Chondrocyte (in vitro differentiated cells): ENCODE measurements around the gene WASF3. TPM values are rescaled to one million over a fixed set of nuclear protein-coding genes. Genes with fewer than 3 reads are reported as not detected.

Source experiments
- DNase-seq: peaks from one replicate; pipeline ENCODE4 v3.0.0; 2021; ENCODE audit warnings: mixed read lengths, low spot score
- H3K27ac Mint-ChIP-seq: one replicate; pipeline ENCODE4 v1.8.0; 2021; ENCODE audit warnings: mild to moderate bottlenecking, moderate library complexity, mixed read lengths; ENCODE audit not compliant: unreplicated experiment
- H3K27me3 Mint-ChIP-seq: 2 replicates; pipeline ENCODE4 v1.8.0; 2021; ENCODE audit warnings: low read depth, mixed read lengths
- H3K36me3 Mint-ChIP-seq: 2 replicates; pipeline ENCODE4 v1.8.0; 2021; ENCODE audit warnings: low read depth, mixed read lengths
- H3K4me1 Mint-ChIP-seq: 2 replicates; pipeline ENCODE4 v1.8.0; 2021; ENCODE audit warnings: low read depth, mild to moderate bottlenecking, mixed read lengths
- H3K4me3 Mint-ChIP-seq: one replicate; pipeline ENCODE4 v1.8.0; 2021; ENCODE audit warnings: mild to moderate bottlenecking, moderate library complexity, mixed read lengths; ENCODE audit not compliant: unreplicated experiment
- H3K9me3 Mint-ChIP-seq: 2 replicates; pipeline ENCODE4 v1.8.0; 2021; ENCODE audit warnings: low read depth, mixed read lengths
- CTCF ChIP-seq: fragments of 200-600 bp; sonication (generic); IDR thresholded peaks from 2 replicates; pipeline ENCODE4 v1.5.0; 2021; ENCODE audit warnings: antibody characterized with exemption, mild to moderate bottlenecking, moderate library complexity
- total RNA-seq: library from RNA; stranded (reverse); gene quantifications from 3 replicates; pipeline ENCODE4 v1.2.1, GENCODE V29; 2021

Gene WASF3
- total RNA-seq, 1 donor from 2014 or later: 23.6 TPM

GRCh38 chr13:26557051-26557392 lies 461 bp upstream of the WASF3 start:
- no peak for TF ChIP-seq CTCF
- H3K27me3 Mint-ChIP-seq: peaks cover 17% of the 10 kb centered on the region
- DNase-seq: no peak
- no peaks in the 10 kb centered on the region for H3K9me3 Mint-ChIP-seq
- peaks cover 15% of the 10 kb centered on the region for H3K4me1 Mint-ChIP-seq
- peak overlapping the region; percentile 70 for H3K4me3 Mint-ChIP-seq
- H3K27ac Mint-ChIP-seq: peak overlapping the region; percentile 13
- H3K36me3 Mint-ChIP-seq: no peaks in the 10 kb centered on the region

DNA sequence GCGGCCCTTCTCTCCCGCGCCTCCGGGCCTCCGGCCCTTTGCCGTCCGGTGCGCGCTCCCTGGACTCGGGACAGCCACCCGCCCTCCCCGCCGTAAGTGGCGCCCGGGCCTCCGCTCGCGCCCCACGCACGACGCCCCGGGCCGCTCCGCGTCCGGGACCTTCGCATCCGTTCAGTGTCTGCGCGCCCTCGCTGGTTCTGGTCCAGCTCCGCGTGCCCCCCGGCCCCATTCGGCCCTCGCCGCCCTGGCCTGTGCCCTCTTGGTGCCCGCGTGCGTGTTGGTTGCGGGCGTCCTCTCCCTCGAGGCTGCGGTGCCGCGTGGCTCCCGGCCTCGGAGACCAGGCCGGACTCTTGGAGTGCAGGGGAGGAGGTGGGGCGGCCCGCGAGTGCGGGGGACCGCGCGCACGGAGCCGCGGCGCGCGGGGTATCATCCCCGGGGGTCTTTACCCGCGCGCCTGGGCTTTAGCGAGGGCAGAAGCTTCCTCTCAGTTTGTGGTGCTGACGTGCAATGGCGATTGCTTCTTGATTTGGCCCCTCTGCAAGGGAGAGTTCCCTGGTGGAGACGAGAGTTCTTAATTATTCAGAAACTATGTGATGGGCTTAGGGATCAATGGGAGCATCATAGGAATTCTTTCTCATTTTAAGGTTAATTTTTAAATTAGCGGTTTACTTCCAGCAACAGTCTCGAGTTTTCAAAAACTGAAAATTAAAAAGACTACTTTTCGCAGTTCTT lies 757 bp downstream of the WASF3 start:
- TF ChIP-seq CTCF: no peak
- DNase-seq: no peak
- Mint-ChIP-seq H3K27ac (peak overlapping the region; percentile 59), H3K4me1 (peaks cover 15% of the 10 kb centered on the region), H3K27me3 (peaks cover 17% of the 10 kb centered on the region), H3K4me3 (peak overlapping the region; percentile 76), H3K9me3 (no peaks in the 10 kb centered on the region), H3K36me3 (no peaks in the 10 kb centered on the region)

DNA sequence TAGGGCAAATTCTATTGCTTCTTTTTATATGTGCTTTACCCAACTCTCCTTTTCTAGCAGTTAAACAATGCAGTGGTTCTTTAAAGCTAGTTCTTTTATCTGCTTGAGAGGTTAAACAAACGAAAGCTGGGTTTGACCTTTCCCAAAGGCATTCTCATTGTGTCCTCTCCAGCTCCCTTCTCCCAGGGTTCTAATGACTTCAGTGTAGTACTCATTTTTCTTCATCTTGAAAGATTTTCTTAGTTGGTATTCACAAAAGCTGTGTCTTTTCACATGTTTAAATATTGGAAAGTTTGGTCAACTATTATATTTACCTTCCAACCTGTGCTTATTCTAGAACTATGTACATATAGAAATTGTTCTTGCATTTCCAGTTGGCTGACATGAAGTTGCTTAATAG lies 1.5 kb downstream of the WASF3 start:
- Mint-ChIP-seq H3K36me3 (no peaks in the 10 kb centered on the region), H3K9me3 (no peaks in the 10 kb centered on the region), H3K27me3 (peaks cover 16% of the 10 kb centered on the region), H3K4me1 (peaks cover 18% of the 10 kb centered on the region), H3K4me3 (peak overlapping the region; percentile 76), H3K27ac (no peak overlapping the region)
- no peak for DNase-seq
- TF ChIP-seq CTCF: no peak

GRCh38 chr13:26560456-26560855 lies 3.0 kb downstream of the WASF3 start:
- H3K4me1 Mint-ChIP-seq: peaks cover 22% of the 10 kb centered on the region
- no peak for TF ChIP-seq CTCF
- H3K27ac Mint-ChIP-seq: no peak overlapping the region
- no peaks in the 10 kb centered on the region for H3K9me3 Mint-ChIP-seq
- peaks cover 7% of the 10 kb centered on the region for H3K27me3 Mint-ChIP-seq
- H3K4me3 Mint-ChIP-seq: no peak overlapping the region
- DNase-seq: no peak
- H3K36me3 Mint-ChIP-seq: no peaks in the 10 kb centered on the region

GRCh38 chr13:26561067-26561466 lies 3.6 kb downstream of the WASF3 start:
- H3K27me3 Mint-ChIP-seq: peaks cover 3% of the 10 kb centered on the region

More at GRCh38 chr13:26561067-26561466, 3.6 kb downstream of the WASF3 start:
- Mint-ChIP-seq H3K36me3 (no peaks in the 10 kb centered on the region), H3K4me3 (no peak overlapping the region), H3K27ac (no peak overlapping the region), H3K9me3 (no peaks in the 10 kb centered on the region), H3K4me1 (peaks cover 22% of the 10 kb centered on the region)
- no peak for TF ChIP-seq CTCF
- no peak for DNase-seq
